Measurements from ENCODE around the gene GREM1.

GREM1 gene

DNA sequence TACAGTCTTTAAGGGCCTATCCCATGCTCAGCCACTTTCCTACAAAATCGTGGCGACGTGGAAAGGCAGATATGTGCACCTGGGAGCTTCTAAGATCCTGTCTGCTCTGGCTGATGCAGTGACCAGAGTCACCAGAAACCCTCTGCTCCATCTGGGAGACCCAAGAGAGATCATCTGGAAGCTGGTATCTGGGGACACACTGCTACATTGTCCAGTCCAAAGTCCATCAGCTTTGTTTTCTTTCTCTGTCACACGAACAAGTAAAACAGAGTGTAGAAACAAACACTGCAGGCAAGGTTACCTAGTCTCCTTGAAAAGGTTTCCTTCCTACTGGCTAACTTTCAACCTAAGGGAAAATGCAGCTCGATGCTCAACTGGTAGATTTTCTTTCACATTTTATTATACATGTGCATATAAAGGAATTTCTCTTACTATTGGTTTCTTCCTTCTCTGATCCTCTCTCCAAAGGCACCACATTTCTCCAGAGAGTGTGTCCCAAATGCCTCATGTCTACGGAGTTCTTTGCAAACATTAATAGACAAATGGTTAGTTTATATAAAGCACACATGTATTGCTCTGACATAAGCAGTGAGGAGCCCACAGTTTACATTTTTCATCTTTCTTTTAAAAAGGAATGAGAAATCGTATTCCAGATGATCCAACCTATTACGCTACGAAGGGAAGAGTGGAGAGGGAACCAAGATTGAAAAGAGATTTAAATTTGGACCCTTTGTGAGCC lies 8.3 kb upstream of the GREM1 start:
- Mint-ChIP-seq H3K27ac (no peak overlapping the region), H3K4me1 (ENCODE audit: low read depth) (no peaks in the 10 kb centered on the region), H3K9me3 (no peaks in the 10 kb centered on the region), H3K36me3 (ENCODE audit: low read depth) (no peaks in the 10 kb centered on the region), H3K4me3 (no peak overlapping the region), H3K27me3 (ENCODE audit: low read depth) (peaks cover 52% of the 10 kb centered on the region)

DNA sequence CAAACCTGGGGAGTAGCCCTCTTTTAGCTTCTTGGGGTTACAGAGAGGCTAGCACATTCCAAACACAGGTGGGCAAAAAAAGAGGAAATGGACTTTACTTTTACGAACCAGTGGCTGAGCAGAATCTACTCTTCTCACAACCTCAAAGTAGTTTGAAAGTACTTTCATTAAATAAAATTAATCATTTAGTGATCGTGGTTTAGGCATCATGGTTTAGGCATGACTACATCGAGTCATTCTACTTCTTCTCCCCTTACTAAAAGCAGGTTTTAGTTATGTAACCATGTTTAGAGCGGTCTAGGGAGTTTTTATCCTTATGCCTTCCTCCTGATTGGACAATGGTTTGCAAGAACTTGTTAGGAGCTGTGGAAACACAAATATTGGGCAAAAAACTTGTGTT lies 2.5 kb upstream of the GREM1 start:
- Mint-ChIP-seq H3K27me3 (ENCODE audit: low read depth) (peaks cover 75% of the 10 kb centered on the region), H3K36me3 (ENCODE audit: low read depth) (no peaks in the 10 kb centered on the region), H3K4me3 (no peak overlapping the region)

DNA sequence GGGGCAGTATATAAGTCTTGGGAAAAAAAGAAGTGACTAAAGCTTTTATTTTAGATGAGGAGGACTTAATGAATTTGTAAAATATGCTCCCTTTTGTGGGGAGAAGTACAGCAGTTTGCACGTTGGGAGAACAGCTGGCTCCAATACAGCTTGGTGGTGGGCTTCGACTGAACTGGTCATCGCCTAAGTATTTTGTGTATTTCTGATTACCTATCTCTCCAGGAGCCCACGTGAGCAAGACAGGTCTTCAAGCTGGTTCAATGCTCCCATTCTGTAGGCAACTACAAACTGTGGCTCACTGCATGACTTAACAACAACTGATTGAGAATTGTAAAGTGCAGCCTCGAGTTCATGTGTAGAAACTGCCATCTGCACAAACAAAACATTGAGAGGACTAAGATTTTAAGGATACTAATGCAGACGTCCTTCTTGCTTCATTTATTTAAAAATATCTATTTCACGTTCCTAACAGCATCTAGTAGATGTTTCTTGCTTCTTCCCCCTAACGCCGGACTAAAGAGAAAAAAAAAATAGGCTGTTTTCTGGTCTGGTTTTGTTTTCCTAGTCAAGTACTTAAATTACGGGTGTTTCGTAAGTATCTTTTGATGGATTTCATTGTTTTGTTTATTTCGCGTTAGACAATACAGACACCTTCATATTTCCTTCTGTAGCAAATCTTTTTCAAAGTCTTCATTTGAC lies 1.4 kb upstream of the GREM1 start:
- Mint-ChIP-seq H3K27ac (peak overlapping the region; percentile 3), H3K4me3 (no peak overlapping the region)

More for the DNA sequence above, 2.5 kb upstream of the GREM1 start:
- peaks cover 5% of the 10 kb centered on the region for H3K4me1 Mint-ChIP-seq (ENCODE audit: low read depth)
- no peak overlapping the region for H3K27ac Mint-ChIP-seq
- no peaks in the 10 kb centered on the region for H3K9me3 Mint-ChIP-seq

DNA sequence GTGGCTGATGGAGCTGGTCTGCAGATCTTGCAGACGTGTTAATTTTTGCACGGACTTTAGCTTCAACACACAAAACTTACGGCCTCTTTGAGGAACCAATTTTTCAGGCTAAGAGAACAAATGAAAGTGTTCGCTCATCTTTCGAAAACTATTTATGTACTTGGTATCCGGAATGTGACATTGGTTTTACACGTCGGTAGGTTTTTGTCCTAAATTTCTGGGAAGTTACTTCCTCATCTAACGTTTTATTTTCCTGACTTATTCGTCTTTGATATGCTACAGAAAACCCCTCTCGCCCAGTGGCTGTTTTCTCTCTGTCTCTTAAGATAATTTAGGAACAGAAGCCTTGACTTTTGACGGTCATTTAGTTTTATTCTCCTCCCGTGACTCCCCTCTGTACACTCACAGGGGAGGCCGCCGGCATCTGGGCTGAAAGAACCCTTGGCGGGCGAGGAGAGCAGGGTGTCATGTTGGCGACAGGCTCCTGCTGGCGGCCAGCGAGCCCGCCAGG lies 834 bp upstream of the GREM1 start:
- Mint-ChIP-seq H3K4me3 (no peak overlapping the region), H3K27ac (peak overlapping the region; percentile 3), H3K36me3 (ENCODE audit: low read depth) (no peaks in the 10 kb centered on the region), H3K4me1 (ENCODE audit: low read depth) (peaks cover 5% of the 10 kb centered on the region), H3K9me3 (no peaks in the 10 kb centered on the region), H3K27me3 (ENCODE audit: low read depth) (peaks cover 86% of the 10 kb centered on the region)

More for the DNA sequence above, 1.4 kb upstream of the GREM1 start:
- Mint-ChIP-seq H3K4me1 (ENCODE audit: low read depth) (peaks cover 5% of the 10 kb centered on the region), H3K36me3 (ENCODE audit: low read depth) (no peaks in the 10 kb centered on the region), H3K9me3 (no peaks in the 10 kb centered on the region), H3K27me3 (ENCODE audit: low read depth) (peaks cover 86% of the 10 kb centered on the region)

DNA sequence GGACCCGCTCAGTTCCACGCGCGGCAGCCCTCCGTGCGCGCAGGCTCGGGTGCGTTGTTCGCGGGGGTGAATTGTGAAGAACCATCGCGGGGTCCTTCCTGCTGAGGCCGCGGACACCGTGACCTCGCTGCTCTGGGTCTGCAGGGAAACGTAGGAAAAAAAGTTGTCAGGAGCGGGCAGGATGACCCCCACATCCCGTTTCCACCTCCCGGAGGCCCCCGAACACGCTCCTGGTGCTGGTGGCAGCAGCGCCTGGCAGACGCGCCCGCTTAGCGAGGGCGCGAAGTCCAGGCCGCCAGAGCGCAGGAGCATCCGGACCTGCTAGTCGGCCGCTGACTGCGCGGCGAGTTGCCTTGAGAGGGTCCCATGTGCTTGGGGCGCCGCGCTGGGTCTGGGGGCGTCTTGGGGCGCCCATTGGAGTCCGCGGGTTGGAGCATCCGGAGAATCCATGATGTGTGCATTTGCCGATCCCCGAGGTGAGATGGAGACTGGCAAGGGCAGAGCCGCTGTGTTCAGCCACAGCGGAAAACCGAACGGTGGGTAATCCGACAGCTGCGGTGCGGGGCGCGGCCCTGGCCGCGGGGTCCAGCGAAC lies 520 bp downstream of the GREM1 start:
- Mint-ChIP-seq H3K36me3 (ENCODE audit: low read depth) (no peaks in the 10 kb centered on the region), H3K27ac (no peak overlapping the region), H3K9me3 (no peaks in the 10 kb centered on the region), H3K4me1 (ENCODE audit: low read depth) (peaks cover 10% of the 10 kb centered on the region), H3K27me3 (ENCODE audit: low read depth) (peaks cover 88% of the 10 kb centered on the region), H3K4me3 (no peak overlapping the region)

DNA sequence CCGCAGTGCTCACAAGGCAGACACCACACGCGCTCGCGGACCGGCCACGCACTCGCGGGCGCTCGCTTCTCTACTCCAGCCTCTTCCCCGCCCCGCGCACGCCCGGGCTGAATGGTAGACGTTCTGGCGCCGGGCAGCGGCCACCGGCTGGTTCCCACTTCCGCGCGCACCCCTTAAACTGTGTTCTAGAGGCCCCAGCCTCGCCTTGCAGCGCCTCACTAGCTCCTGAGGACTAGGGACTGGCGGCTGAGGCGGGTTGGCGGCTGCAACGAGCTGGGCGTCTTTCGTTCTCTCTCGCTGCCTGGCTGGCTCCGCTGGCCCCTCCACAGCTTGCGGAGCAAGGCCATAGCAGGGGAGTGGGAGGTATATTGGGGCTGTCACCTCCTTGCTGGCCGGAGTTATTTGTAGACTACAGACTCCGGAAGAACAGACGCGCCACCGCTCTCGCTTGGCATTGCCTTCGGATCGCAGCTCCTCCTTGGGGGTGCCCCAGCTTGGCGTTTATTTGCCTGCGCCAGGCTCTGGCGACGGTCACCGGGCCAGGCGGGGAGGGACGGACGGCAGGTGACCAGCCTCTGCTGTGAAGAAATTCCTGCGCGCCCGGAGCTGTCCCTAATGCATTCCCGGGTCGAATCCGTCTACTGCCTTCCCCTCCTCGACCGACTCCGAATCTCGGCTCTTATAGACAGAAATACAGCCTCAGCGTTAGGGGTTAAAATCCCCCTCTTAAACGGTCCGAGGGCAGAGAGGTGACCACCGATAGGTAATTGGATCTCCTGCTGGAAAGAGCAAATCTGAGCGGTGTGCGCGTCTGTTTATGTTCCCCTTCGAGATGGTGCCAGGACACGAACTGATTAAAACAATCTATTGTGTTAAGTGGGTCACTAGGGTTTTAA lies 1.3 kb downstream of the GREM1 start:
- H3K4me1 Mint-ChIP-seq (ENCODE audit: low read depth), result peaks cover 10% of the 10 kb centered on the region
- peaks cover 81% of the 10 kb centered on the region for H3K27me3 Mint-ChIP-seq (ENCODE audit: low read depth)
- H3K4me3 Mint-ChIP-seq, result peak overlapping the region; percentile 16
- peak overlapping the region; percentile 42 for H3K27ac Mint-ChIP-seq
- H3K9me3 Mint-ChIP-seq, result no peaks in the 10 kb centered on the region
- no peaks in the 10 kb centered on the region for H3K36me3 Mint-ChIP-seq (ENCODE audit: low read depth)

DNA sequence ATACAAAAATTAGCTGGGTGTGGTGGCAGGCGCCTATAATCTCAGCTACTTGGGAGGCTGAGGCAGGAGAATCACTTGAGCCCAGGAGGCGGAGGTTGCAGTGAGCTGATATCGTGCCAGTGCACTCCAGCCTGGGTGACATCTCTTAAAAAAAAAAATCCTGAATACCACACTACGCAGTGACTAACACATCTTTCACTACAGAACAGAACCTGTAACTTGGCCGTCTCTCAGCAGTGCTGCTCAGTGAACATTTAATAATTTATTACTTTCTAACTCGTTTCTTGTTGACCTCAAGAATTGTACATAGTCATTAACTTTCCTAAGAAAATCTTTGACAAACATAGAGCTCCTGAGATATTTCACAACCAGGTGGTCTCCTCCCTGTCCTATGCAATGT lies 3.8 kb downstream of the GREM1 start:
- H3K9me3 Mint-ChIP-seq, result peaks cover 7% of the 10 kb centered on the region
- H3K36me3 Mint-ChIP-seq (ENCODE audit: low read depth), result no peaks in the 10 kb centered on the region
- peaks cover 74% of the 10 kb centered on the region for H3K27me3 Mint-ChIP-seq (ENCODE audit: low read depth)
- H3K4me1 Mint-ChIP-seq (ENCODE audit: low read depth), result peaks cover 9% of the 10 kb centered on the region
- no peak overlapping the region for H3K27ac Mint-ChIP-seq
- no peak overlapping the region for H3K4me3 Mint-ChIP-seq

DNA sequence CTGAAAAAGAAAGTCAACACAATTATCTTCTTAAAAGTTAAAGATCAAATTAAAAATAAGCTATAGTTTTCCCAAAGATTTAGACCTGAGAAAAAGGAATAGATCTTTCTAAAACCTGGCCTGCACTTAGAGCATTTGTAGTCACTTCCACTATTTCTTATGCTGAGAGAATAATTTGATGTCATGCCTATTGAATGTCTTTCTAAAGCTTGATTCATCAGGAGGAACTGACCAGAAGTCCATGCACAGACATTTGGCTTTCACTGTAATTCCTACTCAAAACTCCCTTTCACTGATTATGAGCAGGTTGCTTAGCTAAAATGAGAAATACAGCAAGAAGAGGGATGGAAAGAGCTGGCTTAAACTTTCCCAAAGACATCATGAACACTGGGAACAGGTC lies 4.3 kb downstream of the GREM1 start:
- no peak overlapping the region for H3K27ac Mint-ChIP-seq
- peaks cover 9% of the 10 kb centered on the region for H3K9me3 Mint-ChIP-seq
- peaks cover 71% of the 10 kb centered on the region for H3K27me3 Mint-ChIP-seq (ENCODE audit: low read depth)
- H3K4me1 Mint-ChIP-seq (ENCODE audit: low read depth), result peaks cover 5% of the 10 kb centered on the region
- no peaks in the 10 kb centered on the region for H3K36me3 Mint-ChIP-seq (ENCODE audit: low read depth)
- no peak overlapping the region for H3K4me3 Mint-ChIP-seq

DNA sequence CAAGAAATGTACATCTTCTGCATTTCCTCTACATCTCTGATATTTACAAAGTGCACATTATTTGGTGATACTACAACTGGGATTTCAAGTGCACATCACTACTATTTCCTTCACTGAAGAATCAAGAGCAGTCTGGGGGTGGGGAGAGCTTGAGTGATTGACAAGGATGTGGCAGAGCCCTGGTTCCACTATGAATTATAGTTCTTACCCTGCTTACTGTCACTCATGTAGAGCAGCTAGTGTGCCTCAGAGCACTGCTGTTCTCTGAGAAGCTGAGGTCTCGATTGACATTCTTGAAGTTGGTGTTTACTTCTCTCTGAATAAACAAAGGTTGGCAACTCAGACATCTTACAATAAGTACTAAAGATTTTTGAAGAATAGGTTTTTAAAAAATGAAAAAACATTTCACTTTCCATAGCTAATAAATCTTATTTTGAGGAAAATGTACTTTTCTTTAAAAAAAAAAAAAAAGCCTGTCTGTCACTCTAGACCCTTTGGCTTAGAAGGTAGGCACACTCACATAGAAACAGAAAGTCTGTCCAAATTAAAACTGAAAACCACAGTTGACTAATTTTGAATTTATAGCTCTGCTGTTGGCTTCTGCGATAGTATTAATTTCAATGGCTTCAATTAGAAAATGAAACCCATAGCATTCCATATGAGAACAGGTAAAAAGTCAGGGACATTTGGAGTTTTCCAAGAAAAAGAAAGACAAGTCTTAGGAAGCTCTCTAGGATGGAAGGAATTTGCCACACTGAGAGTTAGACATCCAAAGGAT lies 5.6 kb downstream of the GREM1 start:
- Mint-ChIP-seq H3K9me3 (peaks cover 9% of the 10 kb centered on the region), H3K4me1 (ENCODE audit: low read depth) (peaks cover 5% of the 10 kb centered on the region), H3K36me3 (ENCODE audit: low read depth) (no peaks in the 10 kb centered on the region), H3K27ac (no peak overlapping the region), H3K4me3 (no peak overlapping the region), H3K27me3 (ENCODE audit: low read depth) (peaks cover 69% of the 10 kb centered on the region)

DNA sequence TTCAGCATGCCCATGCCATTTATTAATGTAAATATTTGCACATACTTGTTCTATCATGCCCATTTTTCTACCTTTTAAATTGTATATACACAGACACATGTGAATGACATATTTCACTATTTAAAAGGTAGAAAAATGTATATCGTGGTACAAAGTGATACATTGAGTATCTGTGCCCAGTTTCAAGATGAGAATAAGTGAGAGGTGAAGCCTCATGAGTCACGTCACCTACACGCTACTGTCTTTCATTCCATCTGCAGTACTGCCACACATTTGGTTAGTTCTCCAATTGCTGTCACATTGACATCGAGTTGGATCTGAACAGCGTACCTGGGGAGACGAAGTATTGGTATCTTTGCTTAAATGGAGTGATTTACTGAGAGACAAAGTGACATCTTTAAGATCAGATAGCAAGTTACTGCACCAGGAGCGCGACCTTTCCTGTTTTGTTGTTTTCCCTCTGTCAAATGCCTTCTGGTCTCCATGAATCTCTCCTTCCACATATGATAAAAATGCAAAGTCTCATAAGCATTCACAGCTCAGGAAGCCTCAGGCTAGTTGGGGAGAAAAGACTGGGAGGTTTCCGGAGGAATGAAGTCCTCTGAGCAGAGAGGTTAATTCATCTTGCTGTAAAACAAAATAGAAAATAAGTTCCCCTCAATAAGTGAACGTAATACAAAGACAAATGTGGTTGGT lies 12.0 kb downstream of the GREM1 start:
- Mint-ChIP-seq H3K4me1 (ENCODE audit: low read depth) (no peaks in the 10 kb centered on the region), H3K27me3 (ENCODE audit: low read depth) (peaks cover 67% of the 10 kb centered on the region), H3K36me3 (ENCODE audit: low read depth) (no peaks in the 10 kb centered on the region), H3K27ac (no peak overlapping the region), H3K9me3 (peaks cover 9% of the 10 kb centered on the region), H3K4me3 (no peak overlapping the region)

DNA sequence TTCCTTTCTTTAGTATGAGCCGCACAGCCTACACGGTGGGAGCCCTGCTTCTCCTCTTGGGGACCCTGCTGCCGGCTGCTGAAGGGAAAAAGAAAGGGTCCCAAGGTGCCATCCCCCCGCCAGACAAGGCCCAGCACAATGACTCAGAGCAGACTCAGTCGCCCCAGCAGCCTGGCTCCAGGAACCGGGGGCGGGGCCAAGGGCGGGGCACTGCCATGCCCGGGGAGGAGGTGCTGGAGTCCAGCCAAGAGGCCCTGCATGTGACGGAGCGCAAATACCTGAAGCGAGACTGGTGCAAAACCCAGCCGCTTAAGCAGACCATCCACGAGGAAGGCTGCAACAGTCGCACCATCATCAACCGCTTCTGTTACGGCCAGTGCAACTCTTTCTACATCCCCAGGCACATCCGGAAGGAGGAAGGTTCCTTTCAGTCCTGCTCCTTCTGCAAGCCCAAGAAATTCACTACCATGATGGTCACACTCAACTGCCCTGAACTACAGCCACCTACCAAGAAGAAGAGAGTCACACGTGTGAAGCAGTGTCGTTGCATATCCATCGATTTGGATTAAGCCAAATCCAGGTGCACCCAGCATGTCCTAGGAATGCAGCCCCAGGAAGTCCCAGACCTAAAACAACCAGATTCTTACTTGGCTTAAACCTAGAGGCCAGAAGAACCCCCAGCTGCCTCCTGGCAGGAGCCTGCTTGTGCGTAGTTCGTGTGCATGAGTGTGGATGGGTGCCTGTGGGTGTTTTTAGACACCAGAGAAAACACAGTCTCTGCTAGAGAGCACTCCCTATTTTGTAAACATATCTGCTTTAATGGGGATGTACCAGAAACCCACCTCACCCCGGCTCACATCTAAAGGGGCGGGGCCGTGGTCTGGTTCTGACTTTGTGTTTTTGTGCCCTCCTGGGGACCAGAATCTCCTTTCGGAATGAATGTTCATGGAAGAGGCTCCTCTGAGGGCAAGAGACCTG lies 13.2 kb downstream of the GREM1 start:
- Mint-ChIP-seq H3K9me3 (peaks cover 8% of the 10 kb centered on the region), H3K36me3 (ENCODE audit: low read depth) (no peaks in the 10 kb centered on the region), H3K4me3 (no peak overlapping the region), H3K27me3 (ENCODE audit: low read depth) (peaks cover 63% of the 10 kb centered on the region), H3K4me1 (ENCODE audit: low read depth) (no peaks in the 10 kb centered on the region), H3K27ac (no peak overlapping the region)

DNA sequence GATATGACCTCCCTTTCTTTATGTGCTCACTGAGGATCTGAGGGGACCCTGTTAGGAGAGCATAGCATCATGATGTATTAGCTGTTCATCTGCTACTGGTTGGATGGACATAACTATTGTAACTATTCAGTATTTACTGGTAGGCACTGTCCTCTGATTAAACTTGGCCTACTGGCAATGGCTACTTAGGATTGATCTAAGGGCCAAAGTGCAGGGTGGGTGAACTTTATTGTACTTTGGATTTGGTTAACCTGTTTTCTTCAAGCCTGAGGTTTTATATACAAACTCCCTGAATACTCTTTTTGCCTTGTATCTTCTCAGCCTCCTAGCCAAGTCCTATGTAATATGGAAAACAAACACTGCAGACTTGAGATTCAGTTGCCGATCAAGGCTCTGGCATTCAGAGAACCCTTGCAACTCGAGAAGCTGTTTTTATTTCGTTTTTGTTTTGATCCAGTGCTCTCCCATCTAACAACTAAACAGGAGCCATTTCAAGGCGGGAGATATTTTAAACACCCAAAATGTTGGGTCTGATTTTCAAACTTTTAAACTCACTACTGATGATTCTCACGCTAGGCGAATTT lies 14.9 kb downstream of the GREM1 start:
- H3K9me3 Mint-ChIP-seq, result no peaks in the 10 kb centered on the region
- H3K27ac Mint-ChIP-seq, result no peak overlapping the region
- H3K4me1 Mint-ChIP-seq (ENCODE audit: low read depth), result no peaks in the 10 kb centered on the region
- peaks cover 54% of the 10 kb centered on the region for H3K27me3 Mint-ChIP-seq (ENCODE audit: low read depth)
- no peak overlapping the region for H3K4me3 Mint-ChIP-seq
- H3K36me3 Mint-ChIP-seq (ENCODE audit: low read depth), result no peaks in the 10 kb centered on the region
